Kidney epithelial cell (primary cell): ENCODE measurements around the gene RAP2A. TPM values are rescaled to one million over a fixed set of nuclear protein-coding genes. Genes with fewer than 3 reads are reported as not detected.
A peak's percentile ranks its signal among the peaks of the same experiment; 100 is the strongest.

Source experiments
- DNase-seq: peaks from one replicate; pipeline ENCODE4 v3.0.0-alpha.2; 2010; ENCODE audit warnings: low read depth
- H3K27me3 ChIP-seq: 2 replicates; pipeline ENCODE4 v1.6.0; 2011; ENCODE audit warnings: low read length; ENCODE audit not compliant: control insufficient read depth, insufficient read depth
- H3K36me3 ChIP-seq: 2 replicates; pipeline ENCODE4 v1.5.1; 2011; ENCODE audit warnings: low read length; ENCODE audit not compliant: control insufficient read depth, insufficient read depth
- H3K4me3 ChIP-seq: 2 replicates; pipeline ENCODE4 v1.5.1; 2011; ENCODE audit warnings: low read depth, mild to moderate bottlenecking, control low read depth, low read length
- CTCF ChIP-seq: IDR thresholded peaks from 2 replicates; pipeline ENCODE4 v1.5.1; 2011; ENCODE audit warnings: mild to moderate bottlenecking, moderate library complexity, low read length, control low read depth, inconsistent platforms; ENCODE audit not compliant: insufficient read depth, poor library complexity, severe bottlenecking
- total RNA-seq: library from RNA; depleted of rRNA; stranded (reverse); fragments of >200 nt; gene quantifications from 2 replicates; pipeline ENCODE4 v1.2.3, GENCODE V29; 2015

The RAP2A gene
- 18.9 and 20.7 TPM in 2 replicates for total RNA-seq

DNA sequence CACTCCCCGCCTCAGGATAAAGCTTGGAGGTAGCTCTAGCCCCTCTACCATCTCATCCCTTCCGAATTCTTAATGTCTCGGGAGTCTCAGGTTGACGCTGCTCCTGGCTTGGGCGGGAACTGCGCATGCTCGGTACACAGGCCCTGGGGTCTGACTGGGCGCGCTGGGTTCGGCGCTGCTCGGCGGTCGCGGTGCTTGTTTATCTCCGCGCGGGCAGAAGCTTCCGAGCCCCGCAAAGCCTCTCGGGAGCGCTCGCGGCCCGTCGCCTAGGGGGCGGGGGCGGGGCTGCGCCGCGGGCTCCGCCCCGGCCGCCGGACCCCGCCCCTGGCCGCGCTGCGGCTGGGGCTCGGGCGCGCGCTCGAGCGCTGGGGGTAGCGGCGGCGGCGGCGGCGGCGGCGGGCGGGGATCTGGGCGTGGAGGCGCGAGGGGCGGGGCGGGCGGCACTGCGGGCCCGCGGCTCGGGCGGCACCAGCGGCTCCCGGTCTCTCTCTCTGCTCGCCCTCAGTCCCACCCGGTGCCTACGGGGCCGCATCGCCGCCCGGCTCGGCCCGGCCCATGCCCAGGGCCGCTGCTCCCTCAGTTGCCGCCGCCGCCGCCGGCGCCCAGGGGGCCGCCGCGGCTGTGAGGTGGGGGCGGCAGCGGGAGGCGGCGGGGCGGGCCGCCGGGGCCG is at the start of gene RAP2A:
TSS of gene RAP2A (plus strand) at position 443 of the 670 bp plus-strand sequence. CDS start 302 bp downstream, outside the sequence.
- peak; percentile 64 for DNase-seq
- Histone ChIP-seq H3K4me3 (peak within 1 kb of the TSS; percentile 62), H3K36me3 (no peaks in the 10 kb centered on the region), H3K27me3 (no peaks in the 10 kb centered on the region)
- TF ChIP-seq CTCF, result no peak

- peaks cover 2% of the 10 kb centered on the region for H3K36me3 ChIP-seq
- no peak for DNase-seq
- TF ChIP-seq CTCF, result no peak
- no peaks in the 10 kb centered on the region for H3K27me3 ChIP-seq
- H3K4me3 ChIP-seq, result no peak overlapping the region
Measured at GRCh38 chr13:97384371-97384770, 49.6 kb upstream of the RAP2A start.

GRCh38 chr13:97385146-97385545 is 48.8 kb upstream of the RAP2A start:
- no peaks in the 10 kb centered on the region for H3K27me3 ChIP-seq
- DNase-seq, result no peak
- H3K36me3 ChIP-seq, result peaks cover 2% of the 10 kb centered on the region
- TF ChIP-seq CTCF, result no peak
- H3K4me3 ChIP-seq, result no peak overlapping the region

DNA sequence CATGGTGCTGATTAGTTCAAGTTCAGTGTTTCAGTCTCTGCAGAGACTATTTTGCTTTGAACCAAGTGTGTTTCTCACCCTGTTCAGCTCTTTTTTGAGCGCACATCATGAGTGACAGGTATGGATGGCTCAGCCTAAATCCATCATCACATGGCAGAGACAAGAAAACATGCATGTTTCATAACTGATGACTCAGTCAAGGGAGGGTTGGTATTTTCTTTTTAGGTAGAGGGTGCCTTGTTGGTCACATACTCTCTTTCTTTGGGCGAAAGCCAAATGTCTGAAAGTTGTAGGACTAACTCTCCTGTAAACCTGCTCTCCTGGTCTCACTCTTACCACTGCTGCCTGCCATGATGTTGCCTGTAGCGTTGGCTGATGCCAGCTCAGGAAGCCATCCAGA is 48.1 kb upstream of the RAP2A start:
- H3K27me3 ChIP-seq, result no peaks in the 10 kb centered on the region
- no peak overlapping the region for H3K4me3 ChIP-seq
- DNase-seq, result no peak
- peaks cover 2% of the 10 kb centered on the region for H3K36me3 ChIP-seq
- TF ChIP-seq CTCF, result no peak

- no peaks in the 10 kb centered on the region for H3K27me3 ChIP-seq
- no peak for DNase-seq
- H3K36me3 ChIP-seq, result peaks cover 2% of the 10 kb centered on the region
- no peak overlapping the region for H3K4me3 ChIP-seq
- TF ChIP-seq CTCF, result no peak
Measured at GRCh38 chr13:97386801-97387484, 47.0 kb upstream of the RAP2A start.
